A673 (cell line): ENCODE results near the gene SH3RF1.

Experiments
- EZH2 ChIP-seq: fragments of 200-600 bp; sonication (generic); IDR thresholded peaks from 2 replicates; pipeline ENCODE4 v1.6.1; 2017; ENCODE audit warnings: borderline replicate concordance, low read depth, mild to moderate bottlenecking, mixed read lengths, antibody characterized with exemption, low read length; ENCODE audit not compliant: poor library complexity, severe bottlenecking
- TF ChIP-seq, protein P1 (sequence below): fragments of 300-800, 200-600 bp; sonication (generic); conservative IDR thresholded peaks from 2 replicates; pipeline ENCODE4 v1.5.1; 2017; ENCODE audit warnings: low read depth, mild to moderate bottlenecking, antibody characterized with exemption, low read length, moderate library complexity, mixed read lengths

DNA sequence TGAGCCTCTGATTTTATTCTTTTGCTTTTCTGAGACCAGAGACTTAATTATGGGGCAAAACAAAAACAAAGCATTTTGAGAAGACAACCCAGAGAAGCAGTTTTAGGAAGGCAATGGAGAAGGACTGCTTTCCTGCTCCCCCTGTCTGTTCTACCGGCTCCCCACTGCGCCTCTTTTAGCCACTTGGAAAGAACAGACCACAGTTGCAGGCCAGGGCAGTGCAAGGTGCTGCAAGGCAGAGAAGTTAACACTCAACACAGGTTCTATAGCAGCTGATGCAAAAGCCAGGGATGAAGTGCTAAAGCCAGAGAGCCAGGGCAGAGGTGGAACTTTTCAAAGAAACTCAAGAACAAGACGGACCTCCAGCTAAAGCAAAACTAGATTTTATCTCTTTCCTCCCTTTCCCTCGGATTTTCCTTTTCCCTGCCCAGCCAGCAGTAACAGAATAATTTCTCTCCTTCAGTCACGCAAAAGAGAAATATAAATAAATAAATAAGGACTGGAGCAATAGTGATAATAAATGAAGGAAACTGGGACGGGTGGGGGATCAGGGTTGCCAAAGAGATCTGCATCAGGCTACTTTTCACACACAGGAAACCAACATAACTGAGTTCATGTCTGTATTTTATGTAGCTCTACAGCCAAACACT is 10.4 kb downstream of the SH3RF1 start:
- TF ChIP-seq EZH2: no peak
- TF ChIP-seq, protein P1, sequence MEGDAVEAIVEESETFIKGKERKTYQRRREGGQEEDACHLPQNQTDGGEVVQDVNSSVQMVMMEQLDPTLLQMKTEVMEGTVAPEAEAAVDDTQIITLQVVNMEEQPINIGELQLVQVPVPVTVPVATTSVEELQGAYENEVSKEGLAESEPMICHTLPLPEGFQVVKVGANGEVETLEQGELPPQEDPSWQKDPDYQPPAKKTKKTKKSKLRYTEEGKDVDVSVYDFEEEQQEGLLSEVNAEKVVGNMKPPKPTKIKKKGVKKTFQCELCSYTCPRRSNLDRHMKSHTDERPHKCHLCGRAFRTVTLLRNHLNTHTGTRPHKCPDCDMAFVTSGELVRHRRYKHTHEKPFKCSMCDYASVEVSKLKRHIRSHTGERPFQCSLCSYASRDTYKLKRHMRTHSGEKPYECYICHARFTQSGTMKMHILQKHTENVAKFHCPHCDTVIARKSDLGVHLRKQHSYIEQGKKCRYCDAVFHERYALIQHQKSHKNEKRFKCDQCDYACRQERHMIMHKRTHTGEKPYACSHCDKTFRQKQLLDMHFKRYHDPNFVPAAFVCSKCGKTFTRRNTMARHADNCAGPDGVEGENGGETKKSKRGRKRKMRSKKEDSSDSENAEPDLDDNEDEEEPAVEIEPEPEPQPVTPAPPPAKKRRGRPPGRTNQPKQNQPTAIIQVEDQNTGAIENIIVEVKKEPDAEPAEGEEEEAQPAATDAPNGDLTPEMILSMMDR: no peak
